Left ventricle myocardium superior (tissue), 1 donor: ENCODE data around the gene ADRA1B. TPM values are rescaled to one million over a fixed set of nuclear protein-coding genes. Genes with fewer than 3 reads are reported as not detected.

Source experiments
- ATAC-seq: fragments of 200-7000 bp; cut with Tn5 transposase; one replicate; pipeline ENCODE4 v1.9.1; 2020; ENCODE audit warnings: mild to moderate bottlenecking, moderate library complexity
- DNase-seq: peaks from one replicate; pipeline ENCODE4 v3.0.0-alpha.2; 2020
- intact Hi-C: fragments of 100-400 bp; cut with micrococcal nuclease; formaldehyde crosslinking; loops from one replicate; pipeline ENCODE4 v1.11.0; 2022
- total RNA-seq: library from RNA; stranded (reverse); fragmentation: NEBNext Ultra II Directional; extraction: Animal tissue kit (Norgen Biotek cat#: 25700); gene quantifications from one replicate; pipeline ENCODE4 v1.2.1, GENCODE V29; 2021
- donor health status: DM: no; HTN: yes; CAD: no; lungs with severe emphysema.

Gene ADRA1B
- total RNA-seq, 1 donor from 2014 or later: 1.4 TPM

DNA sequence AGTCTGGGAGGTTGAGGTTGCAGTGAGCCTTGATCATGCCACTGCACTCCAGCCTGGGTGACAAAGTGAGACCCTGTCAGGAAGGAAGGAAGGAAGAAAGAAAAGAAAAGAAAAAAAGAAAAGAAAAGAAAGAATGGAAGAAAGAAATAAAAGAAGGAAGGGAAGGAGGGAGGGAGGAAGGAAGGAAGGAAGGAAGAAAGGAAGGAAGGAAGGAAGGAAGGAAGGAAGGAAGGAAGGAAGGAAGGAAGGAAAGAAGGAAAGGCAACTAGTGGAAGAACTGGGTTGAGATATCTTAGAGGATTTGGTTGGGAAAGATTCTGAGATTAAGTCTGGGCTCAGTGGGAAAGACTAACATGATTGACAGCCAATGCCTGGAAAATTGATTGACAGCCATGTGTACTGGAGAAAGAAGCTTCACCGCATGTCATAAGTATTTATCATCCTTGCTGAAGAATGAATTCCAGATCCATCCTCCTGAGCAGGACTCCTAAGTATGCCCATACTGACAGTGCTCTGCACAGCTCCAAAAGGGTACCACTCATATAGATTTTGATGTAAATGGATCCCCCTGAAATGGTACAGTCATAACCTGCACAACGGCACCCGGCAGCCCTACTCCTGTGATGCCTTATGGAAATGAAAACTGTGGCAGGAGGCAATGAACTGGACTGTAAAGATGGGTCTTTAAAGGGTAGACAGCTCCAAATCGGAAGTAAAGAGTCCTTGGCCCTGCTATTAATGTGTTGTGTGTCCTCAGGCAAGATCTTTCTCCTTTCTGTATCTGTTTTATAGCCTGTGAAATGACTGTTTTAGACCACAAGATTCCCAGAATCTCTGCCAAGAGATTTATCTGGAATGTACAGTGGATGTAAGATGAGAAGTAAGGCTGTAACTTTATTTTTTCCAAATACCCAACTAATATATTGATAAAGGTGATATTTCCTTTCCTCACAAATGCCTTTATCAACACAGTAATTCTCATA is 16.9 kb upstream of the ADRA1B start:
- ATAC-seq (no peak), DNase-seq (no peak)
- intact Hi-C loops: no loop called here

DNA sequence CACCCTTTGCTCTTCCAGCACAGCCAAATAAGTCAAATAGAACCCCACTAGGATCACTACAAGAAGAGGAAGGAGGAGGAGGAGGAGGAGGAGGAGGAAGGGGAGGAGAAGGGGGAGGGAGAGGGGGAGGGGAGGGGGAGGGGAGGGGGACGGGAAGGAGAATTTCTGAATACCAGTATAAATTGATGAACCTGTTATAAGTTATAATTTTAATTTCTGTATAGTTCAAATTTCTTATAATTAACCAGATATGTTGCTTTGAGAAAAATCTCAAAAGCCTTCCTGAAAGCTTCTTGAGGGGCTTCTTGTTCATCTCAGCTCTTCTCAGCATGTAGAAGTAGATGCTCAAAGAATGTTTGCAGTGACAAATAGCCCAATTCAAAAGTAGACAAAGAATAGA is 15.0 kb upstream of the ADRA1B start:
- no peak for ATAC-seq
- intact Hi-C loops: no loop called here
- no peak for DNase-seq

DNA sequence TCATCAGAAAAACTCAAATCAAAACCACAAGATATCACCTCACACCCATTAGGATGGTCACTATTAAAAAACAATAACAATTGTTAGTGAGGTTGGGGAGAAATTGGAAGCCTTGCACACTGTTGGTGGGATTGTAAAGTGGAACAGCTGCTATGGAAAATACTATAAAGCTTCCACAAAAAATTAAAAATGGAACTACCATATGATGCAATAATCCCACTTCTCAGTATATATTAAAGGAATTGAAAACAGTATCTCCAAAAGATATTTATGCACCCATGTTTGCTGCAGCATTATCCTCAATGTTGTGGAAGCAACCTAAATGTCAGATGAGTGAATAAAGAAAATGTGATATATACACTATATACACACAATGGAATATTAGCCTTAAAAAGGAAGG is 14.5 kb upstream of the ADRA1B start:
- ATAC-seq: no peak
- intact Hi-C loops: no loop called here

DNA sequence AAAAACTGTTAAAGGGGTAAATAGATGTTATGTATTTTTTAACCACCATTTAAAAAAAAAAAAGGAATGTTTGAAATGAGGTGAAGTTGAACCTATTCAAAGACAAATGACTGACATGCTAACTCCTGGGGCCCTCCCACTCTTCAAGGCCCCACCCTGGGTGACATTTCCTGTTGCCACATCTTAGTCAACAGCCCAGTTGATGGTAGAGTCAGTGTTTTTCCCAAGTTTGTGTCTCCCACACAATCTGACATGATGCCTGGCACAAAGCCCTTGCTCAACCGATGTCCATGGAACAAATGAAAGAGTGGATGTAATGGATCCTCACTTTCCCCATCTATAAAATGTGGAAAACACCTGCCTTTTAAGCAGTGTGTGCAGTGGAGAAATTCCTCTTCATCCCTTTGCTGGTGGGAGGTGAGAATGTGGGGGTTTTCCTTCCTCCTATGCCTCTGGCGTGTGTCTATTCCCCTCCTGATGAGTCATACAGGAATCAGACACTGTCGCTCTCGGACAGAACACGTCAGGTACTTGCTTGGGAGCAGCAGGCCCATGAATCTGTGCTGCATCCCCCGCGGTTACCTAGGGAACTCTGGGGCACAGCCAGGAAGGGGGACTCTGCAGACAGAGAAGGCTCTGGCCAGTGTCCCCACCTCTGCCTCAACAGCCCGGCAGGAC is 13.7 kb upstream of the ADRA1B start:
- ATAC-seq (no peak), DNase-seq (no peak)
- intact Hi-C loops: no loop called here

More for the DNA sequence above, 14.5 kb upstream of the ADRA1B start:
- no peak for DNase-seq

DNA sequence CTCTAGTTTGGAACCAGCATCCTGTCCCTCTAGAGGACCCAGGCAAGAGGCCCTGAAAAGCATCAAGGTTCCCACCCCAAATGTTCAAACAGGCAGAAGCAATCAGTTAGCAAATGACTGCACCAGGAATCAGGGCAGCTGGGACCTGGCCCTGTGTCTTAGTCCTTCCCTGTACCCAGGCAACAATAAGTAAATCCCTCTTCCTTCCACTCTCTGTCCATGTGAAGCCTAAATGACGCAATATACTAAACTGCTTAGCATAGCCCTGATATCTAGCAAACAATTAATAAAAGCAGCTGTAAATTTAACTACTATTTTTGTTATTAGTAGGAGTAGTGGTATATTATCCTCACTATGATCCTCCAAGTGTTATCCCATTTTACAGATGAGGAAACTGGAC is 13.2 kb upstream of the ADRA1B start:
- ATAC-seq (no peak), DNase-seq (no peak)
- intact Hi-C loops: no loop called here

DNA sequence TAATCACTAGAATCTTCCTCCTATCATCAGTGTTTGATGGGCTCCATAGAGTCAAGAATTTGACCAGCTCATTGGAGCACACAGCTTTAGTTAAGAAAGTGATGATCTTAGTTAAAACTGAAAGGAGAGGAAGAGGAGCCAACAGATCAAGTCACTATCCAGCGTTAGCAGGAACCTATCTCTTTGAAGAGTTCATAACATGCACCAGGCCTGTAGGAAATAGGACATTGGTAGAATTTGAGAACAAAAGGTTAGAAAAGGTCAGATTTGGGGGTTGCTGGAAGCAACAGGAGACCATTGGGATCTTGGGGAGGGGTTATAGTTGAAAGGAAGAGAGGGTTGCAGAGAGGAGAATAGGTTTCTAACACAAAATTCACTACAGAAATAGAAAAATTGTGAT is 11.4 kb upstream of the ADRA1B start:
- DNase-seq: no peak
- intact Hi-C loops: no loop called here
- no peak for ATAC-seq

DNA sequence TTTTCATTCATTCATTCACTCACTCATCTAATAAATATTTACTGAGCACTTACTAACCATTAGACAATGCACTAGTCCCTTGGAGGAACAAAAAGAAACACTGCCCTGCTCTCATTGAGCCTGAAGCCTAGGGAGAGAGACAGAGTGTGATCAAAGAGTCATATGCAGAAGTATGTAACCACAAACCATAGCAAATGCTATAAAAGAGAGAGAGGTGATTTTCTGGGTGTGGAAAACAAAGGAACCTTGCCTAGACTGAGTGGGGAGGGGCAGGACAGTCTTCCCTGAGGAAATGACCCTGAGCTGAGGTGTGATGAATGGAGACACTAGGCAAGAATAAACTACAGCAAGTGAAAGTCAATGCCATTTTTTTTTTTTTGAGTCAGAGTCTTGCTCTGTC is 10.8 kb upstream of the ADRA1B start:
- DNase-seq (no peak), ATAC-seq (no peak)
- intact Hi-C loops: no loop called here

DNA sequence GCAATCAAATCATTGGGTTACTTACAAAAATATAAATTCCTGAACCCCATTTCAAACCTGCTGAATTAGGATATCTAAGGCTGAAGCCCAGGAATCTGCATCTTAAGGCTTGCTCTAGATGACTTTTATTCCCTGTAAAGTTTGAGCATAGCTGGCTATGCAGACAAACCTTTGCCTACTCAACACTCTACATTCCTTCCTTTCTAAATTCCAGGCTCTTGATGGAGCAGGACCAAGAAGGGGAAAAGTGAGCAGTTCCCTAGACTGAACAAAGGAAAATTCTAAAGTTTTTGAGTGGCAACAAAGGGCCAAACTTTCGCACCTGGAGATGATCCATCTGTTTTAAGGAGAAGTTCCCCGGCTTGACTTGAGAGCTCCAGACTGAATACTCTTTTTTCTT is 9.8 kb upstream of the ADRA1B start:
- no peak for ATAC-seq
- intact Hi-C loops: no loop called here
- no peak for DNase-seq

DNA sequence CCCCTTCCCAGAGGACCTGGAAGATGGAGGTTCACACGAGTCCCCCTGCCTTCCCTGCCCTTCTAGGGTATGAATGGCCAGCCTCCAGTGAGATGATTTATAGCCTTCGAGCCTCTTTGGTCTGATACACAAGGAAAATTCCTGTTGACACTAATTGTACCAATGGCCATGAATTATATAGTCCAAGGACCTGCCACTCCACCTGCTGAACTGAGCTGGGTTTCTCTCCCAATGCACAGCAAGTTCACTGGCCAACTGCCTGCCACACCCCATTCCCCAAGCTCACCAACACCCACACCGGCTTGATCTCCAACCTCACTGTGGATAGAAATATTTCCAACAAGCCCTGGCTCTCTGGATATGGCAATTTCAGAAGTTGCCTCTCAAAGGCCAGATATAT is 9.3 kb upstream of the ADRA1B start:
- DNase-seq (no peak), ATAC-seq (no peak)
- intact Hi-C loops: no loop called here

DNA sequence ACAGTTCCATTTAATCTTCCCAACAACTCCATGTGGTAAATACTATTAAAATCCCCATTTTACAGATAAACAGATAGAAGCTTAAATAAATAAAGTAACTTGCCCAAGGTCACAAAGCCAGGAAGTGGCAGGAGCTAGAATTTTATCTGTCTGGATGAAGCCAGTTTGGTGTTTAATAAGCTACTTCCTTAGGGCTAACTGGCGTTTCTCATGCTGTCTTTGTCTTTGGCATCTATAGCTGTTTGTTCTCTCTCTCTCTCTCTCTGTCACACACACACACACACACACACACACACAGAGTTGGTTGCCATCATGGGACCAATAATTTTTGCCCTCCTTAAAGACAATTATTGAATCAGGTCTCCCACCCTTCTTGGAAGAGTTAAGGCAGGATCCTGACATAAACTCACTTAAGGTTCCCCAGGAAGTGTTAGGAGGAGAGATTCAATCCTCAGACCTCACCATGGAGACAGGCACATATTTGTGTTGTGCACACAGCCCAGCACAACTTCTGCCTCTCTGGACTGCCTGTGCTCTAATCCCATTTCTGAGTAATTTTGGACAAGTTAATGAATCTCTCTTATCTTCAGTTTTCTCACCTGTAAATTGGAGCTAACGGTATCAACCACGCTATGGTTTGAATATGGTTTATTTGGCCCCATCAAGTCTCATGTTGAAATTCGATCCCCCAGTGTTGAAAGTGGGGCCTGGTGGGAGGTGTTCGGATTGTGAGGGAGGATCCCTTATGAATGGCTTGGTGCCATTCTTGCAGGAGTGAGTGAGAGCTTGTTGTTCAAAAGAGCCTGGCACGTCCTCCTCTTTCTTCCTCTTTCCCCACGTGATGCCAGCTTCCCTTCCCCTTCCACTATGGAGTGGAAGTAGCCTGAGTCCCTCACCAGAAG is 8.3 kb upstream of the ADRA1B start:
- no peak for ATAC-seq
- DNase-seq: no peak

DNA sequence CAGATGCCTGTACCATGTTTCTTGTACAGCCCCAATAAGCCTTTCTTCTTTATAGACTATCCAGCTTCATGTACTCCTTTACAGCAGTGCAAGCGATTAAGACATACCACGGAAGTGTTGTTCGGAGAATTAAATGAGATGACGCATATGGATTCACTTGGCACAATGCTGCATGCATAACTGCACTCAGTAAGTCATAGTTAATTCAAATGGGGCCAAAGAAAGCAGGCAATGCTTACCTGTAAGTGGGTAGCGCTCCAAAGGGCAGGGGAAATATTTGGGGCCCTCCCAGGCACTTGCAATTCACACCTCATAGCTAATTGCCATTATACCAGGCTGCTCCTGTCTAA is 7.7 kb upstream of the ADRA1B start:
- intact Hi-C loops: no loop called here
- ATAC-seq: no peak
- DNase-seq: no peak

More for the DNA sequence above, 8.3 kb upstream of the ADRA1B start:
- intact Hi-C loops: no loop called here

DNA sequence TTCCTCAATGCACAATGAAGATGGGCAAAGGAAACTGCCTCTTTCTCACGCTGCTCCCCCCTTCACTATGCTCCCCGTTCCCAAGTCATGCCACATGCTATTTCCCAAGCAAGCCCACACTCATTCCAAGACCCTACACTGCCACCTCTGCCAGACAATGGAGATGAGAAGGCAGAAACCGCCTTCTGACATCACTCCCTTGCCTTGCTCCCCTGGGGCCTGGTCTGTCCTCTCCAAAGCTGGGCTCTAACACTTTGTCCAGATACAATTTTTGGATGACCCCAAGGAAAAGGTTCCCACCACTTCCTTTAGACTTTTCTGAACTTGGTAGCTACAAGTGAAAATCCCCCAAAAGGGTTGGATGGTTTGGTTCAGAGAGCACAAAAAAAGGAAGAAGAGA is 7.2 kb upstream of the ADRA1B start:
- intact Hi-C loops: no loop called here
- ATAC-seq (no peak), DNase-seq (no peak)

DNA sequence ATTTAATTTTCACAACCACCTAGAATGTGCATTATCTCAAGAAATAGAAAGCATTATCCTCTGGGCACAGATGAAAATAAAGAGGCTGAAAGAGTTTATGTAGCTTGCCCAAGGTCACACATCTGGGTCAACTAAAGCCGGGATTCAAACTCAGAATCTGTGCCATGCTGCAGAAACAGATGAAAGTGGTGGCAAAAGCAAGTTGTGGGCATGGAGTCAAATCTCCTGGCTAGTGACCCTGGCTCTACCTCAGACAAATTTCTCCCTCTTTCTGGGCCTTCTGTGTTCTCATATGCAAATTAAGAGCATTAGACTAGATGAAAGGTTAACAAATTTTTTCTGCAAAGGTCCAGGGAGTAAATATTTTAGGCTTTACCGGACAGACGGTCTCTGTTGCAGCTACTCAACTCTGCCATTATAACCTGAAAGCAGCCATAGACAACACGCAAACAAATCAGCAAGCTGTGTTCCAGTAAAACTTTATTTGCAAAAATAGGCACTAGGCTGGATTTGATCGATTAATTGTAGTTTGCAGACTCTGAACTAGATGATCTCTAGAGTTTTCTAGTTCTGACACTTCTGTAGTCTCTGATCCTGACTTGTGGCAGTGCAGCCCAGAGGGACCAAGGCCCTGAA is 6.0 kb upstream of the ADRA1B start:
- intact Hi-C loops: loop anchor here (10.0 kb wide), 2 partner anchors 396 to 466 kb away; no protein-coding TSS in a partner anchor
- no peak for ATAC-seq
- no peak for DNase-seq

DNA sequence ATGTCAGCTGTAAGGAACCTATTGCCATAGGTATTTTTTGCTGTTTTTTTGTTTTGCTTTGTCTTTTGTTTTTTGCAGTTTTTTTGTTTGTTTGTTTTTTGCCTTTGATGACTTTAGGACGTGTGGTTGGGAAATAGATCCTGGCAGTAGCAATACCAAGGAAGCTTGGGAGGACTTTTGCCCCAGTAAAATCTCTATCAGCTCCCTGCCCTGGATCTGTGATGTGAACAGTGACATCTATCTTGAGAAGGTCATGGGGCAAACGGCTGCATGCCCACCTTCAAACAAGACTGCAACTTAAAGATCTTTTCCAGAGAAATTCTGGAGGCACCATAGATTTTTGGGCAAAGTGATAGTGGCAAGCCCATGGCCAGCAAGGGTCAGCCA is 5.4 kb upstream of the ADRA1B start:
- intact Hi-C loops: loop anchor here (10.0 kb wide), 2 partner anchors 396 to 466 kb away; no protein-coding TSS in a partner anchor
- no peak for DNase-seq
- no peak for ATAC-seq

DNA sequence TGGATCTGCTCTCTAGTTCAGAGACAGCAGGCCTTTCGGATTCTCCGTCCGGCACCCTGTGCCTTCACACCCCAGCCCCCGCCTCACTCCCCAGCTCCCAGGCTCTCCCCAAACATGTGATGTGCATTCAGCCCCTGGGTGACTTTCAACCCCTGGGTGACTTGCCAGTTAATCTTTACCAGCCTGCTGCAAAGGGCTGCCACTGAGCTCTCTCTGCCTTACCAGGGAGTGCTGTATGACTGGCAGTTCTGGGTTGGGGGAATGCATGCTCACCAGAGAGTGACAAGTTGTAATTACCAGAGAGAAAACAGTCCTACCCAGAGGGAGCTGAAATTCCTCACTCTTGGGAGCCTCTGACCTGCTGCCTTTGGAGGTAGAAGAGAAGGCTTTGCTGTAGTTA is 4.9 kb upstream of the ADRA1B start:
- ATAC-seq (no peak), DNase-seq (no peak)
- intact Hi-C loops: loop anchor here (10.0 kb wide), 2 partner anchors 397 to 467 kb away; no protein-coding TSS in a partner anchor

DNA sequence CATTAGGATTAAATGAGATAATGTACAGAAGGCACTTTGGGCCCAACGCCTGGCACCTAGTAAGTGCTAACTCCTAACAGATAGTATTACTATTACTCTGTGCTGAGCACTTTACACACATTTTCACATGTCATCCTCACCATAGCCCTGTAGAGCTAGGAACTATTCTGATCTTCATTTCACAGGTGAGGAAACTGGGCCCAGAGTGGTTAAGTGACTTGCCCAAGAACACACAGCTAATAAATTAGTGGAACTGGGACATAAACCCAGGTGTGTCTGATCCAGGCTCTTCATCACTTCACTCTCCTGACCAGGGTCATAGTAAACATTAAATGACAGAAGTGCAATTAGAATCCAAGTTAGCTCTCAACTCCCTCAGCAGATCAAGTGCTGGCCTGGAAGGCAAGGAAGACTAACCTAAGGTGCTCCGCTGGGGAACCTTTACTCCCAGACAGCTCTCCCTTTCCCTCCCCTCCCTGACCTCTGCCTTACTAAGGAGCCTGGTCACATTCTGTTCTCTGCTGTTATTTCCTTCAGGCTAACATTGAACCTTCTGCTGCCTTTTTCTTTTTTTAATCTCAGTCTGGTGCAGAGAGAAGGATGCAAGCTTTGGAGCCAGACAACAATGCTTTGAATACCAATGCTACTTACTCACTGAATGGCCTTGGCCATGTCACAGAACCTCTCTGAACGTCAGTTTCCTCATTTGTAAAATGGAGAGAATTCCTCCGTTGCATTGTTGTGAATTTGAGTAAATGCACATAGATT is 4.1 kb upstream of the ADRA1B start:
- intact Hi-C loops: loop anchor here (10.0 kb wide), 2 partner anchors 397 to 467 kb away; no protein-coding TSS in a partner anchor
- no peak for DNase-seq
- ATAC-seq: no peak

DNA sequence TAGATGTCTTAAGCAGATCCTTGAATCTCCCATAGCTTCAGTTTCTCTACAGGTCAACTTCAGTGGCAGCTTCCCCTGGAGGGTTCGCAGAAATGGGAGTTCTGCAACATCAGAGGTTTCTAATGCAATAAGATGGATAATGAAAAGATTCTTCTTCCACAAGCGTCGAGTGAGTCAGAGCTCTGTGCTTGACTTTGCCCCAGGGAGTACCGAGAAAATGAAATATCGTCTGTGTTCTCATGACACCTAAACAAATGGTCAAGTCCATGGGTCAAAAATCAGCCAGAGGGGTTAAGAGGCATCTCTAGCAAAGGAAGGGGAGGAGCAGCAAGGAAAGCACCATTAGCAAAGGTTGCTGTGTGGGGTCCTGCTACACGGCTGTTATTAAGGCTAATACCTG is 3.2 kb upstream of the ADRA1B start:
- DNase-seq (no peak), ATAC-seq (peak; percentile 2)
- intact Hi-C loops: loop anchor here (10.0 kb wide), 2 partner anchors 398 to 468 kb away; no protein-coding TSS in a partner anchor

DNA sequence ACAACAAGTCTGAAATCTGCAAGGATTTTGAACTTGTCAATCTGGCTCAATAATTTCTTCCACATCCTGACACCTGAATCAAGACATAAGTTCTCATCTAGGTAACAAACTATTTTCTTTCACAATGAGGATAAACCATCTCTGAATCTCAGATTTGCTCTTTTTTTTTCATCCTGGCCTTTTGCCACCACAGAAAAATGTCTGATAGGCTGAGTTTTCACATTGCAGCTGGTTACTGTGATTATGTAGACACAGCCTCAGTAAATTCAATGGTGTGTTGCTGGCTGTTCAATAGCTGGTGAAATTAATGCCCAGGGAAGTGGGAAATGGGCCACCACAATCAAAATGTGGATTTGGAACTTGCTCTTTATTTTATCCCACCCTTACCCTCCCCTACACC is 2.8 kb upstream of the ADRA1B start:
- ATAC-seq: no peak
- intact Hi-C loops: loop anchor here (10.0 kb wide), 2 partner anchors 399 to 469 kb away; no protein-coding TSS in a partner anchor
- DNase-seq: no peak
